ENCODE data around the gene ENOSF1. TPM values are rescaled to one million over a fixed set of nuclear protein-coding genes. Genes with fewer than 3 reads are reported as not detected.
A peak's percentile ranks its signal among the peaks of the same experiment; 100 is the strongest.
"Not testable (repeated sequence)": the region's sequence is repeated elsewhere in the genome, so short reads cannot be mapped to it uniquely, and the experiment has no call there.

The ENOSF1 gene
- total RNA-seq, 4 donors from 2014 or later = 31.8 to 159 (median 64.3) TPM

- TF ChIP-seq POLR2AphosphoS5 (IDR thresholded peaks at IDR 0.05) (no peak), POLR2A (IDR thresholded peaks at IDR 0.05) (no peak), EP300 (IDR thresholded peaks at IDR 0.05) (no peak), CTCF (IDR thresholded peaks at IDR 0.05) (no peak)
- Histone ChIP-seq H3K4me1 (no peaks in the 10 kb centered on the region), H3K9me3 (no peaks in the 10 kb centered on the region), H3K36me3 (peaks cover 36% of the 10 kb centered on the region), H3K27me3 (no peaks in the 10 kb centered on the region), H3K27ac (no peak overlapping the region), H3K4me3 (no peak overlapping the region)
- WGBS = 87% methylated on average over 2 of the region's 2 CpGs
- no peak for DNase-seq (ENCODE audit: low spot score in 2 of 2)
Observed at GRCh38 chr18:744832-745597, 32.6 kb upstream of the ENOSF1 start.

GRCh38 chr18:741931-742512 is 29.6 kb upstream of the ENOSF1 start:
- Histone ChIP-seq H3K27ac (no peak overlapping the region), H3K36me3 (peaks cover 41% of the 10 kb centered on the region), H3K27me3 (no peaks in the 10 kb centered on the region), H3K9me3 (no peaks in the 10 kb centered on the region), H3K4me3 (no peak overlapping the region), H3K4me1 (no peaks in the 10 kb centered on the region)
- no peak for DNase-seq (ENCODE audit: low spot score in 2 of 2)
- TF ChIP-seq POLR2A (IDR thresholded peaks at IDR 0.05) (no peak), CTCF (IDR thresholded peaks at IDR 0.05) (peak; percentile 58 to 71), POLR2AphosphoS5 (IDR thresholded peaks at IDR 0.05) (no peak)

- Histone ChIP-seq H3K27ac (no peak overlapping the region), H3K27me3 (no peaks in the 10 kb centered on the region), H3K9me3 (no peaks in the 10 kb centered on the region), H3K36me3 (peaks cover 69% of the 10 kb centered on the region), H3K4me1 (no peaks in the 10 kb centered on the region), H3K4me3 (no peak overlapping the region)
- 93% methylated on average over 3 of the region's 3 CpGs for WGBS
- DNase-seq (ENCODE audit: low spot score in 2 of 2) = no peak
- TF ChIP-seq EP300 (IDR thresholded peaks at IDR 0.05) (no peak), POLR2AphosphoS5 (IDR thresholded peaks at IDR 0.05) (no peak), CTCF (IDR thresholded peaks at IDR 0.05) (no peak), POLR2A (IDR thresholded peaks at IDR 0.05) (no peak)
Observed at GRCh38 chr18:732371-732770, 19.9 kb upstream of the ENOSF1 start.

- Histone ChIP-seq H3K4me3 (no peak overlapping the region), H3K27ac (no peak overlapping the region), H3K4me1 (no peaks in the 10 kb centered on the region), H3K27me3 (no peaks in the 10 kb centered on the region), H3K36me3 (peaks cover 57% of the 10 kb centered on the region), H3K9me3 (no peaks in the 10 kb centered on the region)
- TF ChIP-seq EP300 (IDR thresholded peaks at IDR 0.05) = no peak
- TF ChIP-seq CTCF (IDR thresholded peaks at IDR 0.05) = no peak
- no peak for TF ChIP-seq POLR2A (IDR thresholded peaks at IDR 0.05)
- no peak for TF ChIP-seq POLR2AphosphoS5 (IDR thresholded peaks at IDR 0.05)
- no peak for DNase-seq (ENCODE audit: low spot score in 2 of 2)
Observed at GRCh38 chr18:731185-731584, 18.8 kb upstream of the ENOSF1 start.

GRCh38 chr18:730692-731091 is 18.3 kb upstream of the ENOSF1 start:
- Histone ChIP-seq H3K27me3 (no peaks in the 10 kb centered on the region), H3K4me3 (no peak overlapping the region), H3K9me3 (no peaks in the 10 kb centered on the region), H3K36me3 (peaks cover 56% of the 10 kb centered on the region), H3K27ac (no peak overlapping the region), H3K4me1 (no peaks in the 10 kb centered on the region)
- TF ChIP-seq CTCF (IDR thresholded peaks at IDR 0.05) (no peak), POLR2A (IDR thresholded peaks at IDR 0.05) (no peak), POLR2AphosphoS5 (IDR thresholded peaks at IDR 0.05) (no peak), EP300 (IDR thresholded peaks at IDR 0.05) (no peak)
- DNase-seq (ENCODE audit: low spot score in 2 of 2) = no peak

- peaks cover 50% of the 10 kb centered on the region for H3K36me3 ChIP-seq
- not testable (repeated sequence) for H3K27ac ChIP-seq; H3K4me1 ChIP-seq; DNase-seq (ENCODE audit: low spot score in 2 of 2); H3K4me3 ChIP-seq; H3K27me3 ChIP-seq; H3K9me3 ChIP-seq
- 95% methylated on average over 5 of the region's 5 CpGs for WGBS
Observed at GRCh38 chr18:730120-730519, 17.7 kb upstream of the ENOSF1 start.
